Erythroblast (primary cell): ENCODE measurements around the gene PARK7.
"Not testable (repeated sequence)": the region's sequence is repeated elsewhere in the genome, so short reads cannot be mapped to it uniquely, and the experiment has no call there.

Experiments
- DNase-seq, 2 experiments: peaks; one replicate each; lab custom pipeline; 2025; lab: John Stamatoyannopoulos, UW
- GATA1 ChIP-seq: IDR thresholded peaks from 2 replicates; pipeline ENCODE4 v1.6.1; 2011; ENCODE audit warnings: low read depth, mild to moderate bottlenecking, control low read depth, low read length, moderate library complexity
- POLR2A ChIP-seq: IDR thresholded peaks from 2 replicates; pipeline ENCODE4 v1.6.1; 2011; ENCODE audit warnings: mild to moderate bottlenecking, low read length

The PARK7 gene

DNA sequence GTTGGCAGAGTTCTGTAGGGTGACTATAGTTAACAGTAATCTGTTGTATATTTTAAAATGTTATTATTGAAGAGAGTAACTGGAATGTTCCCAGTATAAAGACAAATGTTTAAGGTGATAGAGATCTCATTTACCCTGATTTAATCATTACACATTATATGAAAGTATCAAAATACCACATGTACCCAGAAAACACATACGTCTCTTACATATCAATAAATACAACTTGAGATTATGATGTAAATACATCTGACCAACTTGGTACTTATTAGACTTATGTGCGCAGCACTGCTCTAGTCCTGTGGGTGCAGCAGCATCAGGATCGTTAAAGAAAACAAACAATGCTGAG is 670 bp upstream of the PARK7 start:
- TF ChIP-seq GATA1 (no peak), POLR2A (no peak)
- no peak for DNase-seq

GRCh38 chr1:7962014-7962335 is 464 bp downstream of the PARK7 start:
- TF ChIP-seq POLR2A (no peak), GATA1 (no peak)
- DNase-seq: no peak

DNA sequence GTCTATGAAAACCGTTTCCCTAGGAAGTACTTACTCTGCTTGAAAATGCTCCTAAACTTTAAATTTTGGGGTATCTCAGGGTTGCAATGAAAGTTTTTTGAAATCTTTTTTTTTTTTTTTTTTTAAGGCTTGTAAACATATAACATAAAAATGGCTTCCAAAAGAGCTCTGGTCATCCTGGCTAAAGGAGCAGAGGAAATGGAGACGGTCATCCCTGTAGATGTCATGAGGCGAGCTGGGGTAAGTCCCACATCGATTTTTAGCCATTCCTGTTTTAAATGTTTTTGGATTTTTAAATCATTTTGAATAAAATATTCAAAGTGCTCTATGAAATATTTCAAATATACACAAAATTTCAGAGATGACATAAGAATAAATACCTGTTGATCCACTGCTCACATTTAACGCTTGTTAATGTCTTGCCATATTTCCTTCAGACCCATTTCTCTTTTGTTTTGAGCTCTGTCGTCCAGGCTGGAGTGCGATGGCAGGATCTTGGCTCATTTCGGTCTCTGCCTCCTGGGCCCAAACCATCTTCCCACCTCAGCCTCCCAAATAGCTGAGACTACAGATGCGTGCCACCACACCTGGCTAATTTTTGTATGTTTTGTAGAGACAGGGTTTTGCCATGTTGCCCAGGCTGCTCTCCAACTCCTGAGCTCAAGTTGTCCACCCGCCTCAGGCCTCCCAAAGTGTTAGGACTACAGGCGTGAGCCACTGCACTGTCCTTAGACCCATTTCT is 1.3 kb downstream of the PARK7 start:
- no peak for TF ChIP-seq POLR2A
- no peak for TF ChIP-seq GATA1
- DNase-seq: no peak

GRCh38 chr1:7963378-7963730 is 1.8 kb downstream of the PARK7 start:
- DNase-seq: not testable (repeated sequence)

DNA sequence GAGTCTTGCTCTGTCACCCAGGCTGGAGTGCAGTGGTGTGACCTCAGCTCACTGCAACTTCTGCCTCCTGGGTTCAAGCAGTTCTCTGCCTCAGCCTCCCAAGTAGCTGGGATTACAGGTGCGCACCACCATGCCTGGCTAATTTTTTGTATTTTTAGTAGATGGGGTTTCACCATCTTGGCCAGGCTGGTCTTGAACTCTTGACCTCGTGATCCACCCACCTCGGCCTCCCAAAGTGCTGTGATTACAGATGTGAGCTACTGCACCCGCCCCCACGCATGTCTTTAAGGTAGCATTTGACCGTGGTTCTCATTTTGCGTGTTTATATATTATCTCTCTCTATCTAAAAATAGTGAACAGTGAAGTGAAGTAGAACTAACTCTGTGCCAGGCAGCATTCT is 2.3 kb downstream of the PARK7 start:
- not testable (repeated sequence) for DNase-seq

DNA sequence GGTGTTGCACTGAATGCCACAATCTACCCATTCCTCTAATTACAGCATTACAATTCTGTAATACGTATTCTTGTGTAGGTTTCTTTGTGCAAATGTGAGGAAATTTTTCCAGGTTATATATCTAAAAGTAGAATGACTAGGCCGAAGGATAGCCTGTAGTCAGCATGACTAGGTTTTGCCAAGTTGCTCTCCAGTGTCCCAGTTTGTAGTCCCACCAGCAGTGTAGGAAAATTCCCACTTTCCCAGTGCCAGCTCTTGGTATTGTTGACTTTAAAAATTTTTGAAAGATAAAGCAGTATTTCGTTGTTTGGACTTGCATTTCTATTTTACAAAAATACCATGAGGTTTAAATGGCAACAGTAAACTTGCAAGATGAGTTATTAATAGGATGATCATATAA is 3.0 kb downstream of the PARK7 start:
- TF ChIP-seq GATA1: no peak
- no peak for TF ChIP-seq POLR2A
- DNase-seq: no peak

GRCh38 chr1:7967196-7967595 is 5.7 kb downstream of the PARK7 start:
- DNase-seq: no peak
- TF ChIP-seq GATA1 (no peak), POLR2A (no peak)

DNA sequence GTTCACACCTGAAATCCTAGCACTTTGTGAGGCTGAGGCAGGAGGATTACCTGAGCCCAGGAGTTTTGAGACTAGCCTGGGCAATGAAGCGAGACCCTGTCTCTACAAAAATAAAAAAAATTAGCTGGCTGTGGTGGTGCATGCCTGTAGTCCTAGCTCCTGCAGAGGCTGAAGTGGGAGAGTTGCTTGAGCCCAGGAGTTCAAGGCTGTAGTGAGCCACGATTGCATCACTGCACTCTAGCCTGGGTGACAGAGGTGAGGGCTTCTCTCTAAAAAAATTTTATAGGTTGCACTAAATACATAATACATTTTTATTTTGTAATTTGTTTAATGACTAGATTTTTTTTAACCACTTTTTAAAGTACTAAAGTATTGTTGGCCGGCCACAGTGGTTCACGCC is 6.1 kb downstream of the PARK7 start:
- no peak for DNase-seq
- TF ChIP-seq POLR2A: no peak
- no peak for TF ChIP-seq GATA1

DNA sequence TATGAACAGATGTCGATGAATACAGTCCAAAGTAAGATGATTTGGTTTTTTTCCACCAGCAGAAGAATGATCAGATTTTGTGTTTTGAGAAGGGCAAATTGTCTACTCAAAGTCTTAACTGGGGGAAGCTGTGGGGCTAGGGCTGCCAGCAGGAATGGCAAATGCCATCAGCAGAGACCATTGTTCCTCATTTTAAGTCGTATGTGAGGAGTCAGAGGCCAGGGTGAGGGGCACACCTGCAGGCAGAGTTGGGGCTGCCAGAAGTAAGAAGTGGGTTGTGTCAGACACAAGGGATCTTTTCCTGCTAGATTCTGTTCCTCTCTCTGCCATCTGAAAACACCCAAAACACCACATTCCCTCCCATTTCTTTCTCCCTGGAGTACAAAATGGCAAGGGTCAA is 8.7 kb downstream of the PARK7 start:
- no peak for DNase-seq
- TF ChIP-seq POLR2A (no peak), GATA1 (no peak)

- TF ChIP-seq POLR2A (no peak), GATA1 (no peak)
- DNase-seq: no peak
Observed at GRCh38 chr1:7971024-7971423, 9.5 kb downstream of the PARK7 start.

DNA sequence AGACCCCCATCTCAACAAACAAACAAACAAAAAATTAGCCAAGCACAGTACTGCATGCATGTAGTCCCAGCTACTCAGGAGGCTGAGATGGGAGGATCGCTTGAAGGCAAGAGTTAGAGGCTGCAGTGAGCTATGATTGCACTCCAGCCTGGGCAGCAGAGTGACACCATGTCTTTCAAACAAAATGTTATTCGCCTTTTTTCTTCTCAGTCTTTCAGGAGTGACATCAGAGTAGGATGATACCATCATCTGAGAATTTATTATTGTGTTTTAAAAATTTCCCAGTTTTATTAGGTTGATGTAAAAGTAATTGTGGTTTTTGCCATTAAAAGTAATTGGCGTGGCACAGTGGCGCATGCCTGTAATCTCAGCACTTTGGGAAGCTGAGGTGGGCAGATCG is 10.8 kb downstream of the PARK7 start:
- no peak for TF ChIP-seq POLR2A
- no peak for TF ChIP-seq GATA1
- no peak for DNase-seq

DNA sequence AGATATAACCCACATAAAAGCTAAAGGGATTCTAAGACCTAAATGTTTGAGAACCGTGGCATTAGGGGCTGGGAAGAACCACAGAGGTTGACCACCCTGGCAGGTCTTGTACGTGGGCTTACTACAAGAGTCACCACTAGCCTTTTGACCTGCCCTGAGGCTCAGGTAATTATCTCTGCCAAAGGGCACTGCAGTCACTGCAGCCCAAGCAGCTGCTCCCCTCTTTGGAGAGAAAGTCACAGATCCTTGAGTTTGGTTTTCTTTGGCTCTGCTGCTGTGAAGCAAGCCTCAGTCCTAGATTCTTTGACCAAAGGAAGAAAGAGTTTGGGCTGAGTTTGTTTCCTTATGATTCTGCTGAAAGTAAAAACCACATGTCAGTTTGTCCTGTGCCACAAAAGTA is 11.6 kb downstream of the PARK7 start:
- no peak for DNase-seq
- TF ChIP-seq GATA1: no peak
- no peak for TF ChIP-seq POLR2A

- TF ChIP-seq GATA1 (no peak), POLR2A (no peak)
- peak; percentile 67 to 78 for DNase-seq
Observed at GRCh38 chr1:7975212-7975865, 13.8 kb downstream of the PARK7 start.

GRCh38 chr1:7980984-7981383 is 19.5 kb downstream of the PARK7 start:
- TF ChIP-seq POLR2A (no peak), GATA1 (no peak)
- DNase-seq: no peak

DNA sequence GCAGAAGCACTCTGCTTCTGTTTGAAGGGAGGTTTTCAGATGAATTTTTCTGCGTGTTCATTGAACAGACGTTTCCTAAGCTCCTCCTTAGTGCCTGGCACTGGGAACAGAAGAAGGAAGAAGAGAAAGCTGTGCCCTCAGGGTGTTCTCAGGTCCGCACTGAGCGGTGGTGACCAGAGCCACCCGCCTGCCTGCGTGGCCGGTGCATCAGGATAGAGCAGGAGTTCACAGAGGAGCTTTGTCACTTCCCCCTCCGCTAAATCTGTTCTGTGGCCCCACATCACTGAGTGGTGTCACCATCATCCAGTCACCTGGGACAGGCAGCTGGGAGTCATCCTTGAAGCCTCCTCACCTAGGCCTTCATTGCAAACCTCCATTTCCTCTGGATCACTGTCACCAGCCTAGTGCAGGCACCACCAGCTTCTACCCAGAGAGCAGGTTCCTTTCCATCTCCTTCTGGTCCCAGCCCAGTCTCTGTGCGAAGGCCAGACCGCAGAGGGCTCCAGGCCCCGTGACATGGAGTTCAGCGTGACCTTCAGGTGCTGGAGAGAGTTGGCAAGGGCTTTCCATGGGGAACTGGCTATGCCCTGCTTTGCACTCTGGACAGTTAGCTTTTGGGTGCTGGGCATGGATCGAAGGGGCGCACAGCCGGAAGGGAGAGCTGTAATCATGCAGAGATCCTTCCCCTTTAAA is 21.7 kb downstream of the PARK7 start:
- no peak for DNase-seq
- no peak for TF ChIP-seq GATA1
- no peak for TF ChIP-seq POLR2A
